ENCODE data around the gene PLA2G4E. TPM values are rescaled to one million over a fixed set of nuclear protein-coding genes. Genes with fewer than 3 reads are reported as not detected.

Gene PLA2G4E
- total RNA-seq, 1 experiment from 2014 or later, result not detected

- BruUV-seq (replicated peaks), result no TSS peak
- CTCF ChIA-PET, result no interaction called here
Observed at GRCh38 chr15:42016971-42017370, 3.9 kb downstream of the PLA2G4E start.

GRCh38 chr15:42014406-42014805 lies 6.4 kb downstream of the PLA2G4E start:
- no peak overlapping the region for H3K27ac ChIP-seq (ENCODE audit: low read depth, low read length, poor library complexity, severe bottlenecking)
- TF ChIP-seq EZH2 (IDR thresholded peaks at IDR 0.05; ENCODE audit: borderline replicate concordance, low read depth, low read length, poor library complexity, severe bottlenecking) (no peak), CTCF (conservative IDR thresholded peaks at IDR 0.05; ENCODE audit: low read depth, low read length) (no peak)
- ChIA-PET POLR2A (ENCODE audit: low non-redundant PET) (no interaction called here), CTCF (no interaction called here)
- H3K27me3 ChIP-seq (replicated peaks; ENCODE audit: insufficient read depth, low read depth, low read length, poor library complexity), result no peaks in the 10 kb centered on the region
- no peak overlapping the region for H3K4me3 ChIP-seq (ENCODE audit: low read depth, low read length, poor library complexity, severe bottlenecking)
- DNase-seq (ENCODE audit: low spot score), result no peak
- no TSS peak for BruUV-seq (replicated peaks)
- H3K4me1 ChIP-seq (ENCODE audit: insufficient read depth, low read length, poor library complexity, severe bottlenecking), result no peaks in the 10 kb centered on the region
- H3K9me3 ChIP-seq (ENCODE audit: low read depth, low read length, poor library complexity, severe bottlenecking), result no peaks in the 10 kb centered on the region
- no peaks in the 10 kb centered on the region for H3K36me3 ChIP-seq (ENCODE audit: insufficient read depth, low read length, poor library complexity, severe bottlenecking)
- intact Hi-C loops (cut with micrococcal nuclease; ENCODE audit: unreplicated experiment), result no loop called here

More at GRCh38 chr15:42016971-42017370, 3.9 kb downstream of the PLA2G4E start:
- intact Hi-C loops (cut with micrococcal nuclease; ENCODE audit: unreplicated experiment), result no loop called here
- H3K27me3 ChIP-seq (replicated peaks; ENCODE audit: insufficient read depth, low read depth, low read length, poor library complexity), result no peaks in the 10 kb centered on the region
- TF ChIP-seq EZH2 (IDR thresholded peaks at IDR 0.05; ENCODE audit: borderline replicate concordance, low read depth, low read length, poor library complexity, severe bottlenecking) (no peak), CTCF (conservative IDR thresholded peaks at IDR 0.05; ENCODE audit: low read depth, low read length) (no peak)
- no peak overlapping the region for H3K27ac ChIP-seq (ENCODE audit: low read depth, low read length, poor library complexity, severe bottlenecking)
- no peaks in the 10 kb centered on the region for H3K4me1 ChIP-seq (ENCODE audit: insufficient read depth, low read length, poor library complexity, severe bottlenecking)
- H3K4me3 ChIP-seq (ENCODE audit: low read depth, low read length, poor library complexity, severe bottlenecking), result no peak overlapping the region
- no peaks in the 10 kb centered on the region for H3K36me3 ChIP-seq (ENCODE audit: insufficient read depth, low read length, poor library complexity, severe bottlenecking)
- POLR2A ChIA-PET (ENCODE audit: low non-redundant PET), result no interaction called here
- no peak for DNase-seq (ENCODE audit: low spot score)
- H3K9me3 ChIP-seq (ENCODE audit: low read depth, low read length, poor library complexity, severe bottlenecking), result no peaks in the 10 kb centered on the region

DNA sequence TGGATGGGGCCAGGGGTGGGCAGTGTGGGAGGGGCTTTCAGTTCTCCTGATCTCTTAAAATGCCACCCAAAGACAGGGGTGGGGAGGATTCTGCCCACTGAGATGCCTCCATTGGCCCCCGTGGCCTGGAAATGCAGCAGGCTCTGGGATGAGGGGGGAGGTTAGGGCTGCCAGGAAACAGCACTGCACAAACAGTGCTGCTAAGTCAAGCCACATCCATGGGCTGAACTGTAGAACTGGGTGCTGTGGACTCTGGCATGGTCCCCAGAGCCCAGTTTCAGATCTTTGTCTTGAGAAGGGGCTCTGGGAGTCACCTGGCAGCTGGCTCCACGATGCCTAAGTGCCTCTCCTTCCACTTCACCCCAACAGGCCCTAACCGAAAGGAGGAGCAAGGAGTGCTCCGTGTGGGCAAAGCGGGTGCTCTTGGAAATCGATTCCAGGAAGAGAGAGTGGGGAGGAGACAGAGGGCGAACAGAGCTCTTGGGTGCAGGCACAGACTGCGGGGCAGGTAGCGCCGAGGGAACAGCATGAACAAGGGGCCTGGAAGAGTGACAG lies 7.8 kb downstream of the PLA2G4E start:
- DNase-seq (ENCODE audit: low spot score), result no peak
- Histone ChIP-seq H3K27me3 (replicated peaks; ENCODE audit: insufficient read depth, low read depth, low read length, poor library complexity) (no peaks in the 10 kb centered on the region), H3K4me1 (ENCODE audit: insufficient read depth, low read length, poor library complexity, severe bottlenecking) (no peaks in the 10 kb centered on the region), H3K4me3 (ENCODE audit: low read depth, low read length, poor library complexity, severe bottlenecking) (no peak overlapping the region), H3K9me3 (ENCODE audit: low read depth, low read length, poor library complexity, severe bottlenecking) (no peaks in the 10 kb centered on the region), H3K36me3 (ENCODE audit: insufficient read depth, low read length, poor library complexity, severe bottlenecking) (no peaks in the 10 kb centered on the region), H3K27ac (ENCODE audit: low read depth, low read length, poor library complexity, severe bottlenecking) (no peak overlapping the region)
- TF ChIP-seq CTCF (conservative IDR thresholded peaks at IDR 0.05; ENCODE audit: low read depth, low read length), result no peak
- no peak for TF ChIP-seq EZH2 (IDR thresholded peaks at IDR 0.05; ENCODE audit: borderline replicate concordance, low read depth, low read length, poor library complexity, severe bottlenecking)
- intact Hi-C loops (cut with micrococcal nuclease; ENCODE audit: unreplicated experiment), result no loop called here
- no TSS peak for BruUV-seq (replicated peaks)
- ChIA-PET POLR2A (ENCODE audit: low non-redundant PET) (no interaction called here), CTCF (no interaction called here)
